Measurements from ENCODE around the gene CCDC74B.

GRCh38 chr2:130183512-130184373, 38.8 kb upstream of the CCDC74B start:
- TF ChIP-seq POLR2A (IDR thresholded peaks at IDR 0.05) (no peak), POLR2AphosphoS5 (IDR thresholded peaks at IDR 0.05) (no peak)
- TF ChIP-seq, protein P1, sequence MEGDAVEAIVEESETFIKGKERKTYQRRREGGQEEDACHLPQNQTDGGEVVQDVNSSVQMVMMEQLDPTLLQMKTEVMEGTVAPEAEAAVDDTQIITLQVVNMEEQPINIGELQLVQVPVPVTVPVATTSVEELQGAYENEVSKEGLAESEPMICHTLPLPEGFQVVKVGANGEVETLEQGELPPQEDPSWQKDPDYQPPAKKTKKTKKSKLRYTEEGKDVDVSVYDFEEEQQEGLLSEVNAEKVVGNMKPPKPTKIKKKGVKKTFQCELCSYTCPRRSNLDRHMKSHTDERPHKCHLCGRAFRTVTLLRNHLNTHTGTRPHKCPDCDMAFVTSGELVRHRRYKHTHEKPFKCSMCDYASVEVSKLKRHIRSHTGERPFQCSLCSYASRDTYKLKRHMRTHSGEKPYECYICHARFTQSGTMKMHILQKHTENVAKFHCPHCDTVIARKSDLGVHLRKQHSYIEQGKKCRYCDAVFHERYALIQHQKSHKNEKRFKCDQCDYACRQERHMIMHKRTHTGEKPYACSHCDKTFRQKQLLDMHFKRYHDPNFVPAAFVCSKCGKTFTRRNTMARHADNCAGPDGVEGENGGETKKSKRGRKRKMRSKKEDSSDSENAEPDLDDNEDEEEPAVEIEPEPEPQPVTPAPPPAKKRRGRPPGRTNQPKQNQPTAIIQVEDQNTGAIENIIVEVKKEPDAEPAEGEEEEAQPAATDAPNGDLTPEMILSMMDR (IDR thresholded peaks at IDR 0.05): no peak

All from upper lobe of left lung (tissue), 4 donors.